Progenitor cell of endocrine pancreas (in vitro differentiated cells): ENCODE results near the gene STRN3. TPM values are rescaled to one million over a fixed set of nuclear protein-coding genes. Genes with fewer than 3 reads are reported as not detected.
"Not testable (repeated sequence)": the region's sequence is repeated elsewhere in the genome, so short reads cannot be mapped to it uniquely, and the experiment has no call there.

Experiments used
- DNase-seq: peaks from one replicate; pipeline ENCODE4 v3.0.0; 2021; ENCODE audit warnings: low spot score; ENCODE audit not compliant: unreplicated experiment
- H3K27ac Mint-ChIP-seq: 2 replicates; pipeline ENCODE4 v1.8.0; 2021; ENCODE audit warnings: mild to moderate bottlenecking, moderate library complexity, mixed read lengths
- H3K27me3 Mint-ChIP-seq: 2 replicates; pipeline ENCODE4 v1.8.0; 2021; ENCODE audit warnings: mixed read lengths
- H3K36me3 Mint-ChIP-seq: 2 replicates; pipeline ENCODE4 v1.8.0; 2022; ENCODE audit warnings: mixed read lengths; ENCODE audit not compliant: insufficient read depth
- H3K4me1 Mint-ChIP-seq: 2 replicates; pipeline ENCODE4 v1.8.0; 2021; ENCODE audit warnings: low read depth, mixed read lengths
- H3K4me3 Mint-ChIP-seq: 2 replicates; pipeline ENCODE4 v1.8.0; 2021; ENCODE audit warnings: low read depth, mild to moderate bottlenecking, moderate library complexity, mixed read lengths
- H3K9me3 Mint-ChIP-seq: 2 replicates; pipeline ENCODE4 v1.8.0; 2021; ENCODE audit warnings: low read depth, mixed read lengths
- total RNA-seq: library from RNA; stranded (reverse); gene quantifications from 2 replicates; pipeline ENCODE4 v1.2.1, GENCODE V29; 2021
- TF ChIP-seq, protein P1 (sequence below): fragments of 200-600 bp; sonication (generic); IDR thresholded peaks from one replicate; pipeline ENCODE4 v1.5.0; 2021; ENCODE audit warnings: antibody characterized with exemption, mild to moderate bottlenecking; ENCODE audit not compliant: unreplicated experiment

Gene STRN3
- total RNA-seq, 1 donor from 2014 or later, result 46.7 TPM

GRCh38 chr14:31068235-31068634 is 42.1 kb upstream of the STRN3 start:
- Mint-ChIP-seq H3K27me3 (no peaks in the 10 kb centered on the region), H3K4me1 (peaks cover 2% of the 10 kb centered on the region), H3K9me3 (no peaks in the 10 kb centered on the region), H3K27ac (peak overlapping the region; percentile 73), H3K4me3 (no peak overlapping the region), H3K36me3 (peaks cover 8% of the 10 kb centered on the region)
- TF ChIP-seq, protein P1, sequence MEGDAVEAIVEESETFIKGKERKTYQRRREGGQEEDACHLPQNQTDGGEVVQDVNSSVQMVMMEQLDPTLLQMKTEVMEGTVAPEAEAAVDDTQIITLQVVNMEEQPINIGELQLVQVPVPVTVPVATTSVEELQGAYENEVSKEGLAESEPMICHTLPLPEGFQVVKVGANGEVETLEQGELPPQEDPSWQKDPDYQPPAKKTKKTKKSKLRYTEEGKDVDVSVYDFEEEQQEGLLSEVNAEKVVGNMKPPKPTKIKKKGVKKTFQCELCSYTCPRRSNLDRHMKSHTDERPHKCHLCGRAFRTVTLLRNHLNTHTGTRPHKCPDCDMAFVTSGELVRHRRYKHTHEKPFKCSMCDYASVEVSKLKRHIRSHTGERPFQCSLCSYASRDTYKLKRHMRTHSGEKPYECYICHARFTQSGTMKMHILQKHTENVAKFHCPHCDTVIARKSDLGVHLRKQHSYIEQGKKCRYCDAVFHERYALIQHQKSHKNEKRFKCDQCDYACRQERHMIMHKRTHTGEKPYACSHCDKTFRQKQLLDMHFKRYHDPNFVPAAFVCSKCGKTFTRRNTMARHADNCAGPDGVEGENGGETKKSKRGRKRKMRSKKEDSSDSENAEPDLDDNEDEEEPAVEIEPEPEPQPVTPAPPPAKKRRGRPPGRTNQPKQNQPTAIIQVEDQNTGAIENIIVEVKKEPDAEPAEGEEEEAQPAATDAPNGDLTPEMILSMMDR, result no peak
- DNase-seq, result no peak

DNA sequence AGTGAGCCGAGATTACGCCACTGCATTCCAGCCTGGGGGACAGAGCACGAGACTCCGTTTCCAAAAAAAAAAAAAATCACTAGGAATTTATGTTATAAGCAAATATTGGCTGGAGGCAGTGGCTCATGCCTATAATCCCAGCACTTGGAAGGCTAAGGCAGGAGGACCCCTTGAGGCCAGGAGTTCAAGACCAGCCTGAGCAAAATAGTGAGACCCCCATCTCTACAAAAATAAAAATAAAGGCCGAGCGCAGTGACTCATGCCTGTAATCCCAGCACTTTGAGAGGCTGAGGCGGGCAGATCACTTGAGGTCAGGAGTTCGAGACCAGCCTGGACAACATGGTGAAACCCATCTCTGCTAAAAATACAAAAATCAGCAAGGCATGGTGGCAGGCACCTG is 36.7 kb upstream of the STRN3 start:
- H3K27ac Mint-ChIP-seq, H3K27me3 Mint-ChIP-seq: not testable (repeated sequence)
- H3K4me1 Mint-ChIP-seq, result peaks cover 11% of the 10 kb centered on the region

DNA sequence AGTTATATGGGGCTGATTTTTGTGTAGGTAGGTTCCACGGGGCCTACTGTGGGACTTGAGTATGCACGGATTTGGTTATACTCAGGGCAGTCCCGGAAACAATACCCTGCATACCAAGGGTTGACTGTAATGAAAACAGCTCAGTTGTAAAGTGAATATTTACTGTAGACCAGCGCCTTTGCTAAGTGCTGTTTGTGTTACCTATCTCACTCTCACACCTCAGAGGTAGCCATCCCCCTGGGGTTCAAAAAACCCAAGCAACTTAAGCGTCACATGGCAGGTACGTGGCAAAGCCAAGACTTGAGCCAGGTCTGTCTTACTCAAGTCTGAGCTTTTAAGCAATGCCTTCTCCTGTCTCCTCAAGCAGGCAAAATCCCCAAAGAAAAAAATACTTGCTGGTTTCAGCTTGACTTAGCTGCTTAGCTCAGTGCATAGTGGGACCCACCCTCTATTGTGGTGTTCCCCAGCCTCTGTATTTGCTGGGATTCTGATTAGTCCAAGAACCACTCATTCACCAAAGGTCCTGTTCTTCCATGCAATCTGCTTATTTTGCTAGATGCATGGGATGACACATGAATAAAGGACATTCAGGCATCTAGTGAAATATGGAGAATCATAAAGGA is 34.2 kb upstream of the STRN3 start:
- Mint-ChIP-seq H3K27ac (no peak overlapping the region), H3K9me3 (no peaks in the 10 kb centered on the region)

More for the DNA sequence above, 36.7 kb upstream of the STRN3 start:
- DNase-seq, H3K36me3 Mint-ChIP-seq, H3K9me3 Mint-ChIP-seq, H3K4me3 Mint-ChIP-seq: not testable (repeated sequence)

DNA sequence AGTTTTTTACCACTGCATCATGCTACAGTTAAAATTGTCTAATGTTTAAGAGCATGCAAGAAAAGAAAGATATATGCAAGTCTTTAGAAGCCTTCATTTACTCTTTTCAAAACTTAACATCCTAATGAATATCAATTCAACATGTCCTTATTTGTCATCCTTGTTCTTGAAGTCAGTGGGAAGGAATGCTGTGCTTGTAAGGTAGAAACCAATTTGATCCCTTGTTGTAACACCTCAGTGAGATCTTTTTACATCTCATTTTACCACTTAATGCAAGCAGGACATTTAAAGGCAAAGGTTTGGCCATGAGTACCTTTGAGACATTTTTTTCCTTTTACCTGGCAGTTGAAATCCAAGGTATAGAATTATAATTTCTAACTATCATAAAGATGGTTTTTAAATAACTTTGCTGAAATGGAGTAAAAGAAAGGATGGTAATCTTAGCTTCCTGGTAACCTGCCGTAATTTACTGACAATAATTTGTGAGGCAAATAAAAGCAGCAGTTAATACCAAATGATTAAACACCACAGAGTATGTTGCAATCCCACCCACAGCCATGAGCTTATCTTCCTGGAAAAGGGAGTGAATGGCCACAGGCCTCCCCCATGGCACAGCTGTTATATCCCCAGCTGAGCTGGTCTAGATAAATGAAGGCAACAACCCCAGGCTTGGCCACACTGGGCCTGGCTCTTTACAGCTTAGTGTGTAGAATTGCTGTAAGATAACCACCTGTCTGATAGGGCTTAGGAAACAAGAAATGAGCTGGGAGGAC is 33.2 kb upstream of the STRN3 start:
- H3K9me3 Mint-ChIP-seq, result no peaks in the 10 kb centered on the region
- no peaks in the 10 kb centered on the region for H3K36me3 Mint-ChIP-seq
- DNase-seq, result no peak
- H3K27ac Mint-ChIP-seq, result no peak overlapping the region
- H3K4me3 Mint-ChIP-seq, result no peak overlapping the region
- H3K27me3 Mint-ChIP-seq, result no peaks in the 10 kb centered on the region
- H3K4me1 Mint-ChIP-seq, result peaks cover 11% of the 10 kb centered on the region
- TF ChIP-seq, protein P1, result no peak

More for the DNA sequence above, 34.2 kb upstream of the STRN3 start:
- TF ChIP-seq, protein P1, result no peak
- Mint-ChIP-seq H3K36me3 (no peaks in the 10 kb centered on the region), H3K27me3 (no peaks in the 10 kb centered on the region), H3K4me1 (peaks cover 11% of the 10 kb centered on the region), H3K4me3 (no peak overlapping the region)
- DNase-seq, result no peak

DNA sequence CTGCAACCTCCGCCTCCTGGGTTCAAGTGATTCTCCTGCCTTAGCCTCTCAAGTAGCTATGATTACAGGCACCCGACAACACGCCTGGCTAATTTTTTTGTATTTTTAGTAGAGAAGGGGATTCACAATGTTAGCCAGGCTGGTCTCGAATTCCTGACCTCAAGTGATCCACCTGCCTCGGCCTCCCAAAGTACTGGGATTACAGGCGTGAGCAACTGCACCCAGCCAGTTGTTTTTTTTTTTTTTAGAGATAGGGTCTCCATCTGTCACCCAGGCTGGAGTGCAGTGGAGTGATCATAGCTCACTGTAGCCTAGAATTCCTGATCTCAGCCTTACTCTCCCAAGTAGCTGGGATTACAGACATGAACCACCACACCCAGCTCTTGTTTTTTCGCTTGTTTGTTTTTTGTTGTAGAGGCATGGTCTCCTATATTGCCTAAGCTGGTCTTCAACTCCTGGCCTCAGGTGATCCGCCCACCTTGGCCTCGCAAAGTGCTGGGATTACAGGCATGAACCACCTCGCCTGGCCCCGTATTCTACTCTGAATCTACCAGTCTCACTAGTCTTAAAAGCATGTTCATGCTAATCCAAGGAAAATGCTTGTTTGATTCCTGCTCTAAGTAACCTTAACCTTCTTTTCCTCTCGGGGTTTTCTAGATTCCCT is 31.7 kb upstream of the STRN3 start:
- Mint-ChIP-seq H3K4me3 (no peak overlapping the region), H3K4me1 (peaks cover 11% of the 10 kb centered on the region), H3K27me3 (no peaks in the 10 kb centered on the region), H3K9me3 (no peaks in the 10 kb centered on the region), H3K27ac (peak overlapping the region; percentile 15), H3K36me3 (no peaks in the 10 kb centered on the region)
- TF ChIP-seq, protein P1, result no peak
- no peak for DNase-seq
